Caco-2 (cell line): ENCODE measurements around the gene GPRIN3. TPM values are rescaled to one million over a fixed set of nuclear protein-coding genes. Genes with fewer than 3 reads are reported as not detected.

Experiments
- BruUV-seq: library from RNA; stranded (reverse); fragments of 400-500 nt; replicated peaks from 2 replicates; lab custom pipeline; 2021; lab: Mats Ljungman, UMichigan
- CTCF ChIA-PET: fragments of 300-600 bp; sonication (Branson Sonifier 250); formaldehyde crosslinking; loops from one replicate; lab custom pipeline; 2022; ENCODE audit warnings: antibody characterized with exemption; lab: Charles Lee
- POLR2A ChIA-PET: fragments of 300-600 bp; sonication (Branson Sonifier 250); formaldehyde crosslinking; loops from one replicate; lab custom pipeline; 2022; ENCODE audit warnings: antibody characterized with exemption; lab: Charles Lee
- DNase-seq, 2 experiments: peaks; one replicate each; pipeline versions ENCODE4 v3.0.0 to v3.0.0-alpha.2; 2020 to 2022
- H3K27me3 ChIP-seq: replicated peaks from 2 replicates; pipeline ENCODE4 v1.6.0; 2011; ENCODE audit warnings: low read length; ENCODE audit not compliant: control insufficient read depth, insufficient read depth
- H3K36me3 ChIP-seq: 2 replicates; pipeline ENCODE4 v1.5.1; 2011; ENCODE audit warnings: low read length; ENCODE audit not compliant: control insufficient read depth, insufficient read depth
- H3K4me1 ChIP-seq: fragments of 250-450 bp; sonication (Bioruptor Pico); 2 replicates; pipeline ENCODE4 v1.5.1; 2020; ENCODE audit warnings: mild to moderate bottlenecking
- H3K4me3 ChIP-seq: 2 replicates; pipeline ENCODE4 v1.5.1; 2011; ENCODE audit warnings: low read depth, mild to moderate bottlenecking, control low read depth, low read length
- H3K9me3 ChIP-seq: fragments of 250-450 bp; sonication (Bioruptor Pico); 2 replicates; pipeline ENCODE4 v1.5.1; 2020; ENCODE audit warnings: mild to moderate bottlenecking, moderate library complexity
- H3K27ac Mint-ChIP-seq: one replicate; pipeline ENCODE4 v1.8.0; 2022; ENCODE audit warnings: mixed read lengths; ENCODE audit not compliant: unreplicated experiment
- H3K27me3 Mint-ChIP-seq: one replicate; pipeline ENCODE4 v1.8.0; 2022; ENCODE audit warnings: mixed read lengths; ENCODE audit not compliant: insufficient read depth, unreplicated experiment
- H3K36me3 Mint-ChIP-seq: one replicate; pipeline ENCODE4 v1.8.0; 2022; ENCODE audit warnings: mild to moderate bottlenecking, mixed read lengths; ENCODE audit not compliant: insufficient read depth, unreplicated experiment
- H3K4me1 Mint-ChIP-seq: one replicate; pipeline ENCODE4 v1.8.0; 2022; ENCODE audit warnings: low read depth, mixed read lengths; ENCODE audit not compliant: unreplicated experiment
- H3K4me3 Mint-ChIP-seq: one replicate; pipeline ENCODE4 v1.8.0; 2022; ENCODE audit warnings: mild to moderate bottlenecking, moderate library complexity, mixed read lengths; ENCODE audit not compliant: unreplicated experiment
- H3K9me3 Mint-ChIP-seq: one replicate; pipeline ENCODE4 v1.8.0; 2022; ENCODE audit warnings: mixed read lengths; ENCODE audit not compliant: unreplicated experiment
- CTCF ChIP-seq, 2 experiments: fragments of 200-600 bp in 1 of 2; IDR thresholded peaks; 1 replicate in 1 of 2; 2 replicates in 1 of 2; pipeline versions ENCODE4 v1.5.1 to v1.8.0; 2011 to 2022; ENCODE audit warnings: antibody characterized with exemption in 1 of 2, control low read depth in 1 of 2, inconsistent platforms in 1 of 2, low read depth in 1 of 2, low read length in 1 of 2, mild to moderate bottlenecking in 1 of 2, moderate library complexity in 1 of 2; ENCODE audit not compliant: insufficient read depth in 1 of 2, severe bottlenecking in 1 of 2, unreplicated experiment in 1 of 2
- intact Hi-C: fragments of 100-400 bp; cut with micrococcal nuclease; formaldehyde crosslinking; loops from one replicate; pipeline ENCODE4 v1.10.0; 2022; ENCODE audit not compliant: unreplicated experiment
- total RNA-seq: library from RNA; stranded (reverse); gene quantifications from 2 replicates; pipeline ENCODE4 v1.2.3, GENCODE V29; 2022

GPRIN3 gene
- total RNA-seq, 1 experiment from 2014 or later: 0.02 TPM

GRCh38 chr4:89284828-89285227 is 22.8 kb downstream of the GPRIN3 start:
- Mint-ChIP-seq H3K4me1 (no peaks in the 10 kb centered on the region), H3K36me3 (no peaks in the 10 kb centered on the region), H3K27me3 (peaks cover 10% of the 10 kb centered on the region), H3K27ac (no peak overlapping the region), H3K4me3 (no peak overlapping the region), H3K9me3 (no peaks in the 10 kb centered on the region)
- CTCF ChIA-PET: no interaction called here
- POLR2A ChIA-PET: no interaction called here
- no peak overlapping the region for H3K4me3 ChIP-seq
- DNase-seq: no peak
- H3K36me3 ChIP-seq: no peaks in the 10 kb centered on the region
- TF ChIP-seq CTCF (IDR thresholded peaks at IDR 0.05; ENCODE audit: insufficient read depth in 1 of 2, low read depth in 1 of 2, low read length in 1 of 2, severe bottlenecking in 1 of 2, unreplicated experiment in 1 of 2): no peak
- intact Hi-C loops: no loop called here
- no peaks in the 10 kb centered on the region for H3K9me3 ChIP-seq
- no peaks in the 10 kb centered on the region for H3K4me1 ChIP-seq
- BruUV-seq: no TSS peak
- H3K27me3 ChIP-seq: no peaks in the 10 kb centered on the region

GRCh38 chr4:89284020-89284424 is 23.6 kb downstream of the GPRIN3 start:
- H3K27ac Mint-ChIP-seq: no peak overlapping the region

GRCh38 chr4:89283226-89284009 is 24.2 kb downstream of the GPRIN3 start:
- ChIA-PET CTCF (no interaction called here), POLR2A (no interaction called here)
- Mint-ChIP-seq H3K36me3 (no peaks in the 10 kb centered on the region), H3K4me1 (no peaks in the 10 kb centered on the region), H3K9me3 (no peaks in the 10 kb centered on the region), H3K4me3 (no peak overlapping the region), H3K27me3 (peaks cover 5% of the 10 kb centered on the region), H3K27ac (no peak overlapping the region)
- BruUV-seq: no TSS peak
- Histone ChIP-seq H3K4me3 (no peak overlapping the region), H3K4me1 (no peaks in the 10 kb centered on the region), H3K27me3 (no peaks in the 10 kb centered on the region), H3K36me3 (no peaks in the 10 kb centered on the region), H3K9me3 (no peaks in the 10 kb centered on the region)
- intact Hi-C loops: no loop called here
- TF ChIP-seq CTCF (IDR thresholded peaks at IDR 0.05; ENCODE audit: insufficient read depth in 1 of 2, low read depth in 1 of 2, low read length in 1 of 2, severe bottlenecking in 1 of 2, unreplicated experiment in 1 of 2): no peak
- no peak for DNase-seq

More at GRCh38 chr4:89284020-89284424, 23.6 kb downstream of the GPRIN3 start:
- Histone ChIP-seq H3K27me3 (no peaks in the 10 kb centered on the region), H3K4me3 (no peak overlapping the region), H3K9me3 (no peaks in the 10 kb centered on the region), H3K4me1 (no peaks in the 10 kb centered on the region), H3K36me3 (no peaks in the 10 kb centered on the region)
- TF ChIP-seq CTCF (IDR thresholded peaks at IDR 0.05; ENCODE audit: insufficient read depth in 1 of 2, low read depth in 1 of 2, low read length in 1 of 2, severe bottlenecking in 1 of 2, unreplicated experiment in 1 of 2): no peak
- POLR2A ChIA-PET: no interaction called here
- BruUV-seq: no TSS peak
- no peaks in the 10 kb centered on the region for H3K4me1 Mint-ChIP-seq
- no peak overlapping the region for H3K4me3 Mint-ChIP-seq
- DNase-seq: no peak
- peaks cover 7% of the 10 kb centered on the region for H3K27me3 Mint-ChIP-seq
- CTCF ChIA-PET: no interaction called here
- intact Hi-C loops: no loop called here
- H3K9me3 Mint-ChIP-seq: no peaks in the 10 kb centered on the region
- no peaks in the 10 kb centered on the region for H3K36me3 Mint-ChIP-seq
